A673 (cell line): ENCODE measurements around the gene C10orf90.

Source experiments
- CTCF ChIP-seq: fragments of 300-800, 200-600 bp; sonication (generic); conservative IDR thresholded peaks from 2 replicates; pipeline ENCODE4 v1.5.1; 2017; ENCODE audit warnings: low read depth, mild to moderate bottlenecking, antibody characterized with exemption, low read length, moderate library complexity, mixed read lengths
- EZH2 ChIP-seq: fragments of 200-600 bp; sonication (generic); IDR thresholded peaks from 2 replicates; pipeline ENCODE4 v1.6.1; 2017; ENCODE audit warnings: borderline replicate concordance, low read depth, mild to moderate bottlenecking, mixed read lengths, antibody characterized with exemption, low read length; ENCODE audit not compliant: poor library complexity, severe bottlenecking

DNA sequence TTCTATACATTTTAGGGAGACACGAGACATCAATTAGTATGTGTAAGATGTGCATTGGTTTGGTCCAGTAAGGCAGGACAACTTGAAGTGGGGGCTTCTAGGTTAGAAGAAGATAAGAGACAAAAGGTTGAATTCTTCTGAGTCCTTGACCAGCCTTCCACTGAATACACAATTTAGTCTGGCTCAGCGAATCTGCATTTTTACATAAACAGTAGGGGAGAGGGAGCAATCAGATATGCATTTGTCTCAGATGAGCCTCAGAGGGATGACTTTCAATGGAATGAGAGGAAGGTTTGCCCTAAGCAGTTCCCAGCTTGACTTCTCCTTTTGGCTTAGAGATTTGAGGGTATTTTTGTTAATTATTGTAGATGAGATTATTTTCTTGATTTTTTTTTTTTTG lies 20.0 kb upstream of the C10orf90 start:
- TF ChIP-seq EZH2 (no peak), CTCF (no peak)
